ENCODE results near the gene EXD3. TPM values are rescaled to one million over a fixed set of nuclear protein-coding genes. Genes with fewer than 3 reads are reported as not detected.

EXD3 gene
- polyA plus RNA-seq, 1 of the 3 experiments (the other 2 are of a cell fraction), result 11.5 TPM

DNA sequence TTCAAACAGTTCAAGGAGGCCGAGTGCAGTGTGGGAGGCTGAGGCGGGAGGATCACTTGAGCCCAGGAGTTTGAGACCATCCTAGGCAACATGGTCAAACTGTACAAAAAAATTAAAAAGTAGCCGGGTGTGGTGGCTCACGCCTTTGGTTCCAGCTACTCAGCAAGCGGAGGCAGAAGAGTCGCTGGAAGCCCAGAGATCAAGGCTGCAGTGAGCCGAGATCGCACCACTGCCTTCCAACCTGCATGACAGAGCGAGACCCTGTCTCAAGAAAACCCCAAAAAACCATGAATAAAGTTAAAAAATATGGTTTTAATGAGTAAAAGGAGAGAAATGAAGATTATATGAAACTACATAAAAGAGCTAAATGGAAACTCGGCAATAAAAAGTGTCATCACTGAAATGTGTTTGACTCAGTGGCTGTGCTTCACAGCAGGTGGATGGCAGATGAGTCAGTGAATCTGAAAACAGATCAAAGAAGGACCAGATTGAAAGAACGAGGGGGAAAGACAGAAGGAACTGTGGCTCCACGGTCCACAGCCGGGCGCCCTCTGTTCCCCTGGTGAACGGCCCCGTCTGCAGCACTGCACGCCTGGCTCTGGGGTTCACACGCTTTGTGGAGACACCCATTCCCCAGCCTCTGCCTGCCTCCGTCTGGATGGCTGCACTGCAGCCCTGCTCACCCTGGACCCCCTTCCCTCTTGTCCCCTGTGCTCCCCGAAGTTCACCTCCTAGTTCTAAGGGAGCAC lies 25.1 kb downstream of the EXD3 start:
- no peaks in the 10 kb centered on the region for H3K36me3 ChIP-seq (replicated peaks in 1 of 2; ENCODE audit: control insufficient read depth in 1 of 2, insufficient read depth in 2 of 2, low read length in 1 of 2)
- no peak for TF ChIP-seq NFIC (IDR thresholded peaks at IDR 0.05; ENCODE audit: borderline replicate concordance)
- no peak for TF ChIP-seq TCF12 (IDR thresholded peaks at IDR 0.05)
- TF ChIP-seq, protein P1, sequence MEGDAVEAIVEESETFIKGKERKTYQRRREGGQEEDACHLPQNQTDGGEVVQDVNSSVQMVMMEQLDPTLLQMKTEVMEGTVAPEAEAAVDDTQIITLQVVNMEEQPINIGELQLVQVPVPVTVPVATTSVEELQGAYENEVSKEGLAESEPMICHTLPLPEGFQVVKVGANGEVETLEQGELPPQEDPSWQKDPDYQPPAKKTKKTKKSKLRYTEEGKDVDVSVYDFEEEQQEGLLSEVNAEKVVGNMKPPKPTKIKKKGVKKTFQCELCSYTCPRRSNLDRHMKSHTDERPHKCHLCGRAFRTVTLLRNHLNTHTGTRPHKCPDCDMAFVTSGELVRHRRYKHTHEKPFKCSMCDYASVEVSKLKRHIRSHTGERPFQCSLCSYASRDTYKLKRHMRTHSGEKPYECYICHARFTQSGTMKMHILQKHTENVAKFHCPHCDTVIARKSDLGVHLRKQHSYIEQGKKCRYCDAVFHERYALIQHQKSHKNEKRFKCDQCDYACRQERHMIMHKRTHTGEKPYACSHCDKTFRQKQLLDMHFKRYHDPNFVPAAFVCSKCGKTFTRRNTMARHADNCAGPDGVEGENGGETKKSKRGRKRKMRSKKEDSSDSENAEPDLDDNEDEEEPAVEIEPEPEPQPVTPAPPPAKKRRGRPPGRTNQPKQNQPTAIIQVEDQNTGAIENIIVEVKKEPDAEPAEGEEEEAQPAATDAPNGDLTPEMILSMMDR (IDR thresholded peaks at IDR 0.05), result no peak
- no peak for TF ChIP-seq IRF3 (IDR thresholded peaks at IDR 0.05; ENCODE audit: low read depth, low read length)
- TF ChIP-seq ZBTB33 (IDR thresholded peaks at IDR 0.05; ENCODE audit: borderline replicate concordance, low read depth), result no peak
- no peak for TF ChIP-seq EP300 (IDR thresholded peaks at IDR 0.05; ENCODE audit: borderline replicate concordance in 1 of 2, low read depth in 1 of 2, low read length in 1 of 2)
- no peak for TF ChIP-seq MXI1 (IDR thresholded peaks at IDR 0.05; ENCODE audit: low read depth, low read length)
- no peak for TF ChIP-seq FOXJ3 (CRISPR knock-in tag; IDR thresholded peaks at IDR 0.05)
- no peak for TF ChIP-seq EZH2phosphoT487 (IDR thresholded peaks at IDR 0.05; ENCODE audit: borderline replicate concordance, low read depth)
- TF ChIP-seq RXRA (IDR thresholded peaks at IDR 0.05; ENCODE audit: borderline replicate concordance, low read depth), result no peak
- TF ChIP-seq ELF1 (IDR thresholded peaks at IDR 0.05), result no peak
- H3K4me1 ChIP-seq (ENCODE audit: control insufficient read depth in 1 of 2, insufficient read depth in 2 of 2, low read depth in 1 of 2, low read length in 1 of 2), result no peaks in the 10 kb centered on the region
- H3K27me3 ChIP-seq (ENCODE audit: insufficient read depth), result no peaks in the 10 kb centered on the region
- H2AFZ ChIP-seq (ENCODE audit: low read depth), result no peak overlapping the region
- no peak overlapping the region for H3K4me3 ChIP-seq (ENCODE audit: low read depth in 2 of 2, low read length in 1 of 2)
- POLR2A ChIA-PET, result no interaction called here
- H3F3A ChIP-seq (replicated peaks; ENCODE audit: insufficient read depth), result no peaks in the 10 kb centered on the region
- H3K9ac ChIP-seq, result no peak overlapping the region
- H3K79me2 ChIP-seq (ENCODE audit: insufficient read depth), result no peaks in the 10 kb centered on the region
- no peaks in the 10 kb centered on the region for H3K9me3 ChIP-seq
- no peak overlapping the region for H3K4me2 ChIP-seq
- CTCF ChIA-PET, result interaction anchor here (1.1 kb wide), 1 partner anchor 95 kb away, joined by 6 read pairs; no protein-coding TSS in a partner anchor
- H3K9me2 ChIP-seq, result no peaks in the 10 kb centered on the region
- 89% methylated on average over 20 of the region's 20 CpGs for WGBS (ENCODE audit: low lambda C conversion rate)
- DNase-seq, result no peak
- no peaks in the 10 kb centered on the region for H4K20me1 ChIP-seq (ENCODE audit: insufficient read depth)
- no peak overlapping the region for H3K27ac ChIP-seq (ENCODE audit: low read depth in 2 of 2, low read length in 1 of 2)

All from SK-N-SH (cell line).